ENCODE results near the gene IL6. TPM values are rescaled to one million over a fixed set of nuclear protein-coding genes. Genes with fewer than 3 reads are reported as not detected.
"Not testable (repeated sequence)": the region's sequence is repeated elsewhere in the genome, so short reads cannot be mapped to it uniquely, and the experiment has no call there.

IL6 gene
- total RNA-seq, 1 donor from 2014 or later, result not detected

DNA sequence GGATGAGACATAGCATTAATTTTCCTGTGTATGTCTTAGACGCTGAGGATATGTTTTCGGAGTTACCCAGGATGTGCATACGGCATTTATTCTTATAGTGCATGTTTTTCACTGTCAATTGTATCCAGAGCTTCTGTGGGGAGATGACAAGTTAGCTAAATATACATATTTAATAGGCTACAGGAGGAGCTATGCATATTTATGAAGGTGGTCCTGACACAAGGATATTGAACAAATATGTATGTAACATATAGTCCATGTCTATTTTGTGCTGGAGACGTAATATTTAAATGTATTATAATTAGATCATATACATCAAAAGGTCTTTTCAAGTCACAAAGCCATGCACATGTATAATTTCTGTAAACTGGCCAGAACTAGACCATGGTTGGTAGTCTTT is 16.0 kb downstream of the IL6 start:
- intact Hi-C loops (cut with micrococcal nuclease), result no loop called here
- Mint-ChIP-seq H3K27me3 (ENCODE audit: low read depth) (peaks cover 36% of the 10 kb centered on the region), H3K27ac (no peak overlapping the region), H3K4me3 (ENCODE audit: low read depth) (no peak overlapping the region), H3K9me3 (no peaks in the 10 kb centered on the region), H3K4me1 (ENCODE audit: low read depth) (no peaks in the 10 kb centered on the region), H3K36me3 (ENCODE audit: low read depth) (no peaks in the 10 kb centered on the region)
- DNase-seq (ENCODE audit: low spot score), result no peak

DNA sequence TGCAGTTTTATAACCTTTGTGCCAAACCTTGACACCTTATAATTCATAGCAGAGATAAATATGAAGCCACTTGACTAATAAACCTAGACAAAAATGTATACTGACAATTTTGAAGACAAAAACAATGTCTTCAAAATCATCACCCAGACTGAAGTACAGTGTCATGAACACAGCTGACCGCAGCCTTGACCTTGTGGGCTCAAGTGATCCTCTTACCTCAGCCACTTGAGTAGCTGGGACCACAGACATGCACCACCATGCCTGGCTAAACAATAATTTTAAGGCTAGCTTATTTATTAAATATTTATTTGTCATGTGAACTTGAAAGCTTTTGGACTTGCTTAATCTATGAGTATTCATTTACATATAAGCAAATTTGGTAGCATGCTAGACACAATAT is 24.3 kb downstream of the IL6 start:
- Mint-ChIP-seq H3K27me3 (ENCODE audit: low read depth) (peaks cover 23% of the 10 kb centered on the region), H3K4me3 (ENCODE audit: low read depth) (no peak overlapping the region), H3K36me3 (ENCODE audit: low read depth) (no peaks in the 10 kb centered on the region), H3K27ac (no peak overlapping the region), H3K4me1 (ENCODE audit: low read depth) (no peaks in the 10 kb centered on the region), H3K9me3 (peaks cover 9% of the 10 kb centered on the region)
- intact Hi-C loops (cut with micrococcal nuclease), result no loop called here
- DNase-seq (ENCODE audit: low spot score), result no peak

DNA sequence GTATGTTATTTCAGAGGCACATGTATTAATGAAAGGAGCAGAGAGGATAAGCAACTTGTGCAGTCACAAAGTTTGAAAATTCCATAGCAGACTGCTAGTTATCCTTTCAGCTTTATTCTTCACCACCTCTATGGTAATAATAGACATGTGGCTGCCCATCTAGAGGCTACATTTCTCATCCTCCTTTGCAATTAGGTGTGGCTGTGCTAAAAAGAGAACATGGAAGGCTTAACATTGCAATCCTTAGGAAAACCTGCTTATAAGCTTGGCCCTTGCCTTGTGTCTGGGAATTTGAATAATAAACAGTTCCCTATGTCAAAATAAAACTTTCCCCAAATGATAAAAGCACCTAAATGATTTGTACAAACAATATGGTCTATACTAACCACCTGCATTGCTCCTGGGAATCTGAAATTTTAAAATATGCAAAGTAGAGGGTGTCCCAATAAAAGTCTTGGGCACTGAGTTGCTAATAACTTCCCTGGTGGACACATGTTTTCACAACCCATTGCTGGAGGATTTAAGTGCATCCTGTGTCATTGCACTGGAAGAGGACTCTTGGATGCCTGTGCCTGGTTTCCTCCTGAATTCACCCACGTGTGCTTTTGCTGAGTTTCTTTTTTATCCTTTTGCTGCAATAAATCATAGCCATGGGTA is 30.5 kb downstream of the IL6 start:
- intact Hi-C loops (cut with micrococcal nuclease), result no loop called here
- no peaks in the 10 kb centered on the region for H3K4me1 Mint-ChIP-seq (ENCODE audit: low read depth)
- H3K27me3 Mint-ChIP-seq (ENCODE audit: low read depth), result peaks cover 51% of the 10 kb centered on the region
- H3K4me3 Mint-ChIP-seq (ENCODE audit: low read depth), result no peak overlapping the region
- no peaks in the 10 kb centered on the region for H3K36me3 Mint-ChIP-seq (ENCODE audit: low read depth)
- peaks cover 9% of the 10 kb centered on the region for H3K9me3 Mint-ChIP-seq
- H3K27ac Mint-ChIP-seq, result no peak overlapping the region
- DNase-seq (ENCODE audit: low spot score), result no peak

DNA sequence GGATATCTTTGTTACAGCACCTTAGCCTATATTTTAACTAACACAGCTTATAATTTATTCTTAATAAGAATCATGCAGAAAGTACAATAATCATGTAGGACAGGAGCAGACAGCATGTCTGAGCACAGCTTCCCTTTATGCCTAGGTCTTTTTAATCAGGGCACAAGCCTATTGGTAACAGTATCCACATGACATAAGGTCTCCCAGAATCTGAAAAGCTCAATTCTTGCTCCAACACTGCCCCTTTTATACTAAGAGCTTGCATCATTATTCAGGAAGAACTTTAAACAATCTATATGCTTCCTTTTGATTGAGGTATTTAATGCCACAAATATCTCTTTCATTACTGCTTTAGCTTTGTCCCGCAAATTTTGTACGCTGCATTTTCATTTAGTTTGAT is 31.6 kb downstream of the IL6 start:
- no peak overlapping the region for H3K4me3 Mint-ChIP-seq (ENCODE audit: low read depth)
- no peak for DNase-seq (ENCODE audit: low spot score)
- H3K36me3 Mint-ChIP-seq (ENCODE audit: low read depth), result no peaks in the 10 kb centered on the region
- peaks cover 54% of the 10 kb centered on the region for H3K27me3 Mint-ChIP-seq (ENCODE audit: low read depth)
- H3K4me1 Mint-ChIP-seq (ENCODE audit: low read depth), result no peaks in the 10 kb centered on the region
- no peak overlapping the region for H3K27ac Mint-ChIP-seq
- intact Hi-C loops (cut with micrococcal nuclease), result no loop called here
- peaks cover 9% of the 10 kb centered on the region for H3K9me3 Mint-ChIP-seq

DNA sequence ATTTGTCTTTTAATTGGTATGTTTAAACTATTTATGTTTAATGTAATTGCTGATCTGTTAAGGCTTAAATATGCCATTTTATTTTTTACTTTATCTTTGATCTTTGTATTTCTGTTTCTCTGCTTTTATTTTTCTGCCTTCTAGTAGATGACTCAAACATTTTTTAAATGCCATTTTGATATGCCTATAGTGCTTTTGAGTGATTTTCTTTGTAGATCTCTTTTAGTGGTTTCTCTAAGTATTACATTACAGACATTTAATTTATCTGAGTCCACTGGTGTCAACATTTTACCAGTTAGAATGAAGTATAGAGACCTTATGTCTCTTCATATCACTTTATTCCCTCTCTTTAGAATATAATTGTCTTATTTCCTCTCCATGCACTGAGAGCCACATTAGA is 32.7 kb downstream of the IL6 start:
- DNase-seq (ENCODE audit: low spot score), result no peak
- no peaks in the 10 kb centered on the region for H3K4me1 Mint-ChIP-seq (ENCODE audit: low read depth)
- no peaks in the 10 kb centered on the region for H3K9me3 Mint-ChIP-seq
- H3K4me3 Mint-ChIP-seq (ENCODE audit: low read depth), result no peak overlapping the region
- intact Hi-C loops (cut with micrococcal nuclease), result no loop called here
- H3K36me3 Mint-ChIP-seq (ENCODE audit: low read depth), result no peaks in the 10 kb centered on the region
- peaks cover 53% of the 10 kb centered on the region for H3K27me3 Mint-ChIP-seq (ENCODE audit: low read depth)
- H3K27ac Mint-ChIP-seq, result no peak overlapping the region

DNA sequence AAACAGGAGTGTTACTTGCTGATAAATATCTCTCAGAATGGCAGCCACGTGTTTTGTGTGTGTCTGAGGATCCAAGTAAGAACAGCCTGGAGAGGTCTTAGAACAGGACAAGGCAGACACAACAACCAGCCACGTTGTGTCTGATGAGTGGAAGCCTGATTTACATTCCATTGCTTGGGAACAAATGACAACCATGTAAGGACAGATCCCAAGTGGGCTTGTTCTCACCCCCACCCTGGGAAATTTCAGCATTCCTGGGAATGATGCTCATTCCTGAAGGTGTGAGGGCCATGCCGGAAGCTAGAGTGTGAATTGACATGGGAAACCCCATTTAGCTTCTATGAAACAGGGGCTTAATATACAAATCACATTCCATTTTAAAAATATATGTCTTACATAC is 35.9 kb downstream of the IL6 start:
- Mint-ChIP-seq H3K4me3 (ENCODE audit: low read depth) (no peak overlapping the region), H3K4me1 (ENCODE audit: low read depth) (no peaks in the 10 kb centered on the region), H3K27ac (no peak overlapping the region), H3K9me3 (no peaks in the 10 kb centered on the region), H3K36me3 (ENCODE audit: low read depth) (no peaks in the 10 kb centered on the region), H3K27me3 (ENCODE audit: low read depth) (peaks cover 66% of the 10 kb centered on the region)
- no peak for DNase-seq (ENCODE audit: low spot score)
- intact Hi-C loops (cut with micrococcal nuclease), result no loop called here

DNA sequence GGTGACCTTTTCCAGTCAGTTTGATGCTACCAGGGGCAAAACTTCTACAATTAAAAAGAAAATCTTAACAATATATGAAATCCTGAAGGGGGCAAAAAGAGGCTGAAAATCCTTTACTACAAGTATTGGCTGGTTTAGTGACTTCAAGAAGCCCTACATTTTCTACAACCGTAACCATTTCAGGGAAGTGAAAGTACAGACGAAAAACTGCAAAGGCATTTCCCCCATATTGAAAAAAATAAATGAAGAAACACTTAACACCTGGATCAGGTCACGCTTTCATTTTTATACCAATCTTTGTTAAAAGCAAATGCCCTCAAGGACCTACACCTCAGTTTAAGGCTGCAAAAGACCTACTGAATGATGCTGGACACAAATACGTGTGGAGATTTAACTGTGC is 38.6 kb downstream of the IL6 start:
- Mint-ChIP-seq H3K27ac (no peak overlapping the region), H3K27me3 (ENCODE audit: low read depth) (peaks cover 54% of the 10 kb centered on the region), H3K9me3 (no peaks in the 10 kb centered on the region), H3K4me3 (ENCODE audit: low read depth) (no peak overlapping the region), H3K4me1 (ENCODE audit: low read depth) (no peaks in the 10 kb centered on the region), H3K36me3 (ENCODE audit: low read depth) (no peaks in the 10 kb centered on the region)
- intact Hi-C loops (cut with micrococcal nuclease), result no loop called here
- no peak for DNase-seq (ENCODE audit: low spot score)

DNA sequence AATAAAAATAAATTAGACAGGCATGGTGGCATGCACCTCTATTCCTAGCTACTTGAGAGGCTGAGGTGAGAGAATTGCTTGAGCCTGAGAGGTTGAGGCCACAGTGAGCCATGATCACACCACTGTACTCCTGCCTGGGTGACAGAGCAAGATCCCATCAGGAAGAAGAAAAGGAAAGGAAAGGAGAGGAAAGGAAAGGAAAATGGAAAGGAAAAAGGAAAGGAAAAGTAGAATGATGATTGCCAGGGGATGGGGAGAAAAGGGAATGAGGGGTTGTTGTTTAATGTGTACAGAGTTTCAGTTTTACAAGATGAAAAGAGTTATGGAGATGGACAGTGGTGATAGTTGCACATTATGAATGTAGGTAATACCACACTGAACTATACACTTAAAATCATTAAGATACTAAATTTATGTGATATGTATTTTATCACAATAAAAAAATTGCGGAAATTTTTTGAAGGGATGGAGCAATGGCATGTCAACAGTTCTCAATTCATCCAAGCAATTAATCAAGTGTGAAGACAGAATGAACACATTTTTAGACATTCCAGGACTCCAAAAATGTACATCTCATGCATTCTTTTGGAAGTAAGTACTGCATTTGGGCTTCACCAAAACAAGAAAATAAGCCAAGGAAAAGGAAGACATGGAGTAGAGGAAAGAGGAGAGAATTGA is 44.3 kb downstream of the IL6 start:
- no peaks in the 10 kb centered on the region for H3K36me3 Mint-ChIP-seq (ENCODE audit: low read depth)
- H3K4me3 Mint-ChIP-seq (ENCODE audit: low read depth), result no peak overlapping the region
- DNase-seq (ENCODE audit: low spot score), result no peak
- intact Hi-C loops (cut with micrococcal nuclease), result no loop called here
- peaks cover 43% of the 10 kb centered on the region for H3K27me3 Mint-ChIP-seq (ENCODE audit: low read depth)
- H3K27ac Mint-ChIP-seq, result no peak overlapping the region
- no peaks in the 10 kb centered on the region for H3K9me3 Mint-ChIP-seq
- H3K4me1 Mint-ChIP-seq (ENCODE audit: low read depth), result no peaks in the 10 kb centered on the region

DNA sequence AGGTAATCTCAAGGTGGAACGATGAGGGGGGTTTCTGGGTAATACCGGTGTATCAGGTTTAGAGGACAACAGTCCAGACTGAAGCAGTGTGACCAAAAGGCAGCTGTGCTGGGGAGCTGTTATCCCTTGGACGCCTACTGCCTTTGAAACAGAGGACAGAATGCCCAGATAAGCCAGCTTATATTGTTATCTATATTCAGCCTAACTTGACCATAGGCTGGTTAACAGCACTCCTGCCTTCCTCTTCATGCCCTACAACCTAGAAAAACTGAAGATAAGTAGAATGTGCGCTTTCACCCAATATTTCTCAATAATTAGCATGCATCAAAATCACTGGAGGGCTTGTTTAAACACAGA is 44.9 kb downstream of the IL6 start:
- Mint-ChIP-seq H3K36me3 (ENCODE audit: low read depth) (no peaks in the 10 kb centered on the region), H3K27ac (no peak overlapping the region), H3K4me3 (ENCODE audit: low read depth) (no peak overlapping the region), H3K9me3 (no peaks in the 10 kb centered on the region), H3K4me1 (ENCODE audit: low read depth) (no peaks in the 10 kb centered on the region), H3K27me3 (ENCODE audit: low read depth) (peaks cover 40% of the 10 kb centered on the region)
- no peak for DNase-seq (ENCODE audit: low spot score)
- intact Hi-C loops (cut with micrococcal nuclease), result no loop called here

DNA sequence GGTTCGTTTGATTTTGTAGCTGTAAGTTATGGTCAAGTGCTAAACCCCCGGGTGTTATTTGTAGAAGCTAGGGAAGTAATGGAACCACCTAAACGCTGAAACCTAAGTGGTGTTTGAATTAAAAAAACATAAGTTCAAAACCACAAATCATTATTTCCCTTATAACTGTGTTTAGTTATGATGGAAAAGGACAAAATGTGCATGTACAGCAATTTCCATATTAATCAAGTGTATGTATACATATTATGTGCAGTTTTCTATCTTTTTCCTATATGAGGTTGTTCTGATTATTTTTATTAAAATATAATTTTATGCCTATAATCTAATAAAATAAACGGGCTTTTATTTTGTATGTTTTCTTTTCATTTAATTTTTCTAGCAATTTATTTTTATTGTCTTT is 45.9 kb downstream of the IL6 start:
- H3K27me3 Mint-ChIP-seq (ENCODE audit: low read depth), result peaks cover 33% of the 10 kb centered on the region
- H3K27ac Mint-ChIP-seq, result no peak overlapping the region
- H3K9me3 Mint-ChIP-seq, result no peaks in the 10 kb centered on the region
- no peaks in the 10 kb centered on the region for H3K36me3 Mint-ChIP-seq (ENCODE audit: low read depth)
- intact Hi-C loops (cut with micrococcal nuclease), result no loop called here
- no peak overlapping the region for H3K4me3 Mint-ChIP-seq (ENCODE audit: low read depth)
- H3K4me1 Mint-ChIP-seq (ENCODE audit: low read depth), result no peaks in the 10 kb centered on the region
- DNase-seq (ENCODE audit: low spot score), result no peak

DNA sequence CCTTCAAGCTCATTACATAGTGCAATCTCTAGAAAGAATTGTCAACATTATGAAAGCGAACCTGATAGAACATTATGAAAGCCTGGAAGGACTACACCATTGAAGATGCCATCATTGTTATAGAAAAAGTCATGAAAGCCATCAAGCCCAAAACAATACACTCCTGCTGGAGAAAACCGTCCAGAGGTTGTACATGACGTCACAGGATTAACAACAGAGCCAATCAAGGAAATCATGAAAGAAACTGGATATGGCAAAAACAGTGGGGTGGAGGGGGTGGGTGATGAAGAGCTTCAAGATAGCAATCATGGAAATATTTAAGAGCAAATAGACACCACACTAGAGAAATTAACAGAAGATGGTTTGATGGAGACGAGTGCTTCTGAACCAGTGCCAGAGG is 50.0 kb downstream of the IL6 start:
- DNase-seq (ENCODE audit: low spot score), result no peak
- Mint-ChIP-seq H3K4me1 (ENCODE audit: low read depth) (no peaks in the 10 kb centered on the region), H3K36me3 (ENCODE audit: low read depth) (no peaks in the 10 kb centered on the region), H3K9me3 (no peaks in the 10 kb centered on the region), H3K27ac (no peak overlapping the region), H3K4me3 (ENCODE audit: low read depth) (no peak overlapping the region), H3K27me3 (ENCODE audit: low read depth) (peaks cover 33% of the 10 kb centered on the region)
- intact Hi-C loops (cut with micrococcal nuclease), result no loop called here

DNA sequence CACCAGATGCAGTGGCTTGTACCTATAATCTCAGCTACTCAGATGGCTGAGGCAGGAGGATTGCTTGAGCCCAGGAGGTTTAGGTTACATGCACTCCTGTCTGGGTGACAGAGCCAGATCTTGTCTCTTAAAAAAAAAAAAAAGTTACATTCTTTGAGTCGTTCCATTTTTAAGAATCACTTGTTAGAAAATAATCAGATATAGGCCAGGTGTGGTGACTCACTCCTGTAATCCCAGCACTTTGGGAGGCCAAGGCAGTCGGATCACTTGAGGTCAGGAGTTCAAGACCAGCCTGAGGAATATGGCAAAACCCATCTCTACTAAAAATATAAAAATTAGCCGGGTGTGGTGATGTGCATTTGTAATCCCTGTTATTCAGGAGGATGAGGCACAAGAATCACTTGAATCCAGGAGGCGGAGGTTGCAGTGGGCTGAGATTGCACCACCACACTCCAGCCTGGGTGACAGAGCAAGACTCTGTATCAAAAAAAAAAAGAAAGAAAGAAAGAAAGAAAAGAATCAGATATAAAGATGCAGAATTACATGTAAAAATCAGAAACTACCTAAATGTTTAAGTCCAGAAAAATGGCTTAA is 52.8 kb downstream of the IL6 start:
- H3K27ac Mint-ChIP-seq; H3K9me3 Mint-ChIP-seq; H3K36me3 Mint-ChIP-seq (ENCODE audit: low read depth); DNase-seq (ENCODE audit: low spot score); H3K4me3 Mint-ChIP-seq (ENCODE audit: low read depth); intact Hi-C loops (cut with micrococcal nuclease); H3K4me1 Mint-ChIP-seq (ENCODE audit: low read depth): not testable (repeated sequence)
- peaks cover 29% of the 10 kb centered on the region for H3K27me3 Mint-ChIP-seq (ENCODE audit: low read depth)

DNA sequence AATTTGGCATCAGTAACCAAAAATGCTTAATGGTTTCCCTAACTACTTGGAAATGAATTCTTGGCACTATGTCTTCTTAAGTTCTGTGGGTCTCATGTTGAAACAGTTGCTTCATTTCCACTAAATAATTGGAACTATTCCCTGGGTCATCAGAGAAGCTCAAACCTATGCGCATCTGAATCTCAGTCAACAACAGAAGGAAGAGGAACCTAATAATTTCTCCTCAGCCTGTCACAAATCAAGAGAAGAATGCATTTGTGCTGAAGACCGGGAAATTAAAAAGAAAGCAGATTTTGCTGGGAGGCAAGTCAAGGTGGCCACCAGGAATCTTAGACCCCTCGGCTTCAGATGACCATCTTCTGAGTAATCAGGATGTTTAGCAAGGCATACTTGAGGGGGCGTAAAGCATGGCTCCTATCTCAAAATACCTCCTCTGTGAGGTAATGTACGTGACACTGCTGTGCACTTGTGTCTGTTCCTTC is 54.3 kb downstream of the IL6 start:
- Mint-ChIP-seq H3K4me1 (ENCODE audit: low read depth) (no peaks in the 10 kb centered on the region), H3K9me3 (no peaks in the 10 kb centered on the region), H3K36me3 (ENCODE audit: low read depth) (no peaks in the 10 kb centered on the region), H3K27me3 (ENCODE audit: low read depth) (peaks cover 19% of the 10 kb centered on the region), H3K27ac (no peak overlapping the region), H3K4me3 (ENCODE audit: low read depth) (no peak overlapping the region)
- intact Hi-C loops (cut with micrococcal nuclease), result no loop called here
- no peak for DNase-seq (ENCODE audit: low spot score)
